HEK293 (cell line): Measurements from ENCODE around the gene USP33.
A peak's percentile ranks its signal among the peaks of the same experiment; 100 is the strongest.
"Not testable (repeated sequence)": the region's sequence is repeated elsewhere in the genome, so short reads cannot be mapped to it uniquely, and the experiment has no call there.

Source experiments
- CTCF ChIA-PET: fragments of 350-600 bp; formaldehyde crosslinking; extraction: SDS; loops from one replicate; lab custom pipeline; 2021; ENCODE audit warnings: antibody characterized with exemption; lab: Yijun Ruan, JAX
- POLR2A ChIA-PET: fragments of 300-600 bp; formaldehyde crosslinking; extraction: SDS; loops from one replicate; lab custom pipeline; 2020; ENCODE audit warnings: antibody characterized with exemption, inconsistent platforms; lab: Yijun Ruan, JAX
- H3K27ac ChIP-seq: fragments of 200-500 bp; sonication (Bioruptor generic); 2 replicates; pipeline ENCODE4 v1.5.1; 2014; ENCODE audit warnings: low read depth, low read length, control low read depth, inconsistent platforms; ENCODE audit errors: extremely low read depth
- H3K36me3 ChIP-seq, 2 experiments: fragments of 200-500 bp in 1 of 2; sonication (Bioruptor generic) in 1 of 2; 1 replicate in 1 of 2; 2 replicates in 1 of 2; pipeline ENCODE4 v1.5.1; 2014 to 2017; ENCODE audit warnings: inconsistent platforms in 2 of 2, low read length in 2 of 2; ENCODE audit not compliant: control insufficient read depth in 2 of 2, insufficient read depth in 1 of 2
- H3K4me1 ChIP-seq: fragments of 200-500 bp; sonication (Bioruptor generic); 2 replicates; pipeline ENCODE4 v1.5.1; 2014; ENCODE audit warnings: mild to moderate bottlenecking, low read length, inconsistent platforms; ENCODE audit not compliant: control insufficient read depth, insufficient read depth
- H3K4me3 ChIP-seq: 2 replicates; pipeline ENCODE4 v1.5.1; 2011; ENCODE audit warnings: low read depth, mild to moderate bottlenecking, control low read depth, low read length, moderate library complexity
- H3K9me3 ChIP-seq: fragments of 200-500 bp; sonication (Bioruptor generic); 2 replicates; pipeline ENCODE4 v1.5.1; 2014; ENCODE audit warnings: low read depth, low read length, inconsistent platforms; ENCODE audit not compliant: control insufficient read depth, insufficient read depth
- PRDM1 ChIP-seq: fragments of 450-650 bp; formaldehyde crosslinking; IDR thresholded peaks from 2 replicates; pipeline ENCODE4; 2016; ENCODE audit warnings: missing biosample characterization, missing genetic modification characterization
- SCRT2 ChIP-seq: fragments of 450-650 bp; formaldehyde crosslinking; IDR thresholded peaks from 2 replicates; pipeline ENCODE4 v1.5.1; 2016; ENCODE audit warnings: missing biosample characterization, missing genetic modification characterization
- ZBTB17 ChIP-seq: fragments of 450-650 bp; formaldehyde crosslinking; IDR thresholded peaks from 2 replicates; pipeline ENCODE4 v1.5.1; 2016; ENCODE audit warnings: missing biosample characterization, missing genetic modification characterization
- ZBTB6 ChIP-seq: fragments of 450-650 bp; formaldehyde crosslinking; IDR thresholded peaks from 2 replicates; pipeline ENCODE4 v1.5.1; 2017; ENCODE audit warnings: missing biosample characterization, missing genetic modification characterization
- ZNF121 ChIP-seq: fragments of 450-650 bp; formaldehyde crosslinking; IDR thresholded peaks from 2 replicates; pipeline ENCODE4 v1.5.1; 2016; ENCODE audit warnings: missing biosample characterization, missing genetic modification characterization
- ZNF18 ChIP-seq: fragments of 450-650 bp; formaldehyde crosslinking; IDR thresholded peaks from 2 replicates; pipeline ENCODE4 v1.5.1; 2016; ENCODE audit warnings: missing biosample characterization, missing genetic modification characterization
- ZNF362 ChIP-seq: fragments of 450-650 bp; formaldehyde crosslinking; IDR thresholded peaks from 2 replicates; pipeline ENCODE4 v1.5.1; 2016; ENCODE audit warnings: missing biosample characterization, missing genetic modification characterization
- ZNF404 ChIP-seq: fragments of 450-650 bp; formaldehyde crosslinking; IDR thresholded peaks from 2 replicates; pipeline ENCODE4 v1.5.1; 2017; ENCODE audit warnings: missing biosample characterization, missing genetic modification characterization
- ZNF510 ChIP-seq: fragments of 450-650 bp; formaldehyde crosslinking; IDR thresholded peaks from 2 replicates; pipeline ENCODE4 v1.5.1; 2018; ENCODE audit warnings: mild to moderate bottlenecking, missing genetic modification characterization, missing biosample characterization; ENCODE audit not compliant: insufficient replicate concordance
- ZNF585B ChIP-seq: fragments of 450-650 bp; formaldehyde crosslinking; IDR thresholded peaks from 2 replicates; pipeline ENCODE4 v1.5.1; 2016; ENCODE audit warnings: missing biosample characterization, missing genetic modification characterization
- ZSCAN30 ChIP-seq: fragments of 450-650 bp; IDR thresholded peaks from 2 replicates; pipeline ENCODE4 v1.5.1; 2018; ENCODE audit warnings: missing biosample characterization, mild to moderate bottlenecking, missing genetic modification characterization, moderate library complexity
- TF ChIP-seq, protein P1 (sequence below): fragments of 450-650 bp; formaldehyde crosslinking; IDR thresholded peaks from 2 replicates; pipeline ENCODE4 v1.5.1; 2017; ENCODE audit warnings: missing biosample characterization, missing genetic modification characterization
- TF ChIP-seq, protein P2 (sequence below): fragments of 450-650 bp; formaldehyde crosslinking; IDR thresholded peaks from 2 replicates; pipeline ENCODE4 v1.5.1; 2016; ENCODE audit warnings: missing biosample characterization, missing genetic modification characterization

The USP33 gene

GRCh38 chr1:77674807-77675206 lies 84.8 kb downstream of the USP33 start:
- POLR2A ChIA-PET: interaction anchor here (1.1 kb wide), 1 partner anchor 105 kb away, joined by 3 read pairs; the partner anchor contains the start of gene MIGA1
- H3K36me3 ChIP-seq, CTCF ChIA-PET: not testable (repeated sequence)
- TF ChIP-seq ZNF510: peak; percentile 37
- TF ChIP-seq ZNF18 (tag by site-specific recombination): peak; percentile 12; the same call in 1 of the 2 replicates
- TF ChIP-seq ZNF121 (tag by site-specific recombination): peak; percentile 67; the same call in 1 of the 2 replicates
- peak; percentile 59; the same call in 1 of the 2 replicates for TF ChIP-seq ZNF362 (tag by site-specific recombination)
- TF ChIP-seq, all 188 proteins: peak for 4; not testable (repeated sequence) for 184
- not testable (repeated sequence) for H3K9me3 ChIP-seq, H3K4me3 ChIP-seq, H3K27ac ChIP-seq
- peaks cover 33% of the 10 kb centered on the region for H3K4me1 ChIP-seq

- TF ChIP-seq, protein P1, sequence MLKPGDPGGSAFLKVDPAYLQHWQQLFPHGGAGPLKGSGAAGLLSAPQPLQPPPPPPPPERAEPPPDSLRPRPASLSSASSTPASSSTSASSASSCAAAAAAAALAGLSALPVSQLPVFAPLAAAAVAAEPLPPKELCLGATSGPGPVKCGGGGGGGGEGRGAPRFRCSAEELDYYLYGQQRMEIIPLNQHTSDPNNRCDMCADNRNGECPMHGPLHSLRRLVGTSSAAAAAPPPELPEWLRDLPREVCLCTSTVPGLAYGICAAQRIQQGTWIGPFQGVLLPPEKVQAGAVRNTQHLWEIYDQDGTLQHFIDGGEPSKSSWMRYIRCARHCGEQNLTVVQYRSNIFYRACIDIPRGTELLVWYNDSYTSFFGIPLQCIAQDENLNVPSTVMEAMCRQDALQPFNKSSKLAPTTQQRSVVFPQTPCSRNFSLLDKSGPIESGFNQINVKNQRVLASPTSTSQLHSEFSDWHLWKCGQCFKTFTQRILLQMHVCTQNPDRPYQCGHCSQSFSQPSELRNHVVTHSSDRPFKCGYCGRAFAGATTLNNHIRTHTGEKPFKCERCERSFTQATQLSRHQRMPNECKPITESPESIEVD (tag by site-specific recombination): peak; percentile 94
- TF ChIP-seq ZBTB17 (tag by site-specific recombination) (no peak), SCRT2 (tag by site-specific recombination) (no peak), ZNF585B (tag by site-specific recombination) (no peak), ZNF404 (no peak), ZSCAN30 (0 out of 2 replicates have a peak, but pooled peaks have one; percentile 35)
- TF ChIP-seq, protein P2, sequence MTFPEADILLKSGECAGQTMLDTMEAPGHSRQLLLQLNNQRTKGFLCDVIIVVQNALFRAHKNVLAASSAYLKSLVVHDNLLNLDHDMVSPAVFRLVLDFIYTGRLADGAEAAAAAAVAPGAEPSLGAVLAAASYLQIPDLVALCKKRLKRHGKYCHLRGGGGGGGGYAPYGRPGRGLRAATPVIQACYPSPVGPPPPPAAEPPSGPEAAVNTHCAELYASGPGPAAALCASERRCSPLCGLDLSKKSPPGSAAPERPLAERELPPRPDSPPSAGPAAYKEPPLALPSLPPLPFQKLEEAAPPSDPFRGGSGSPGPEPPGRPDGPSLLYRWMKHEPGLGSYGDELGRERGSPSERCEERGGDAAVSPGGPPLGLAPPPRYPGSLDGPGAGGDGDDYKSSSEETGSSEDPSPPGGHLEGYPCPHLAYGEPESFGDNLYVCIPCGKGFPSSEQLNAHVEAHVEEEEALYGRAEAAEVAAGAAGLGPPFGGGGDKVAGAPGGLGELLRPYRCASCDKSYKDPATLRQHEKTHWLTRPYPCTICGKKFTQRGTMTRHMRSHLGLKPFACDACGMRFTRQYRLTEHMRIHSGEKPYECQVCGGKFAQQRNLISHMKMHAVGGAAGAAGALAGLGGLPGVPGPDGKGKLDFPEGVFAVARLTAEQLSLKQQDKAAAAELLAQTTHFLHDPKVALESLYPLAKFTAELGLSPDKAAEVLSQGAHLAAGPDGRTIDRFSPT: no peak
- Histone ChIP-seq H3K27ac (no peak overlapping the region), H3K9me3 (no peaks in the 10 kb centered on the region), H3K4me3 (no peak overlapping the region), H3K4me1 (peaks cover 36% of the 10 kb centered on the region), H3K36me3 (no peaks in the 10 kb centered on the region)
- ChIA-PET POLR2A (interaction anchor here (0.7 to 1.7 kb wide), 3 partner anchors 9 to 106 kb away, joined by 3 to 6 read pairs (median 3); partner anchors contain the start of gene MIGA1), CTCF (interaction anchor here (1.5 kb wide), 1 partner anchor 9 kb away, joined by 6 read pairs; the partner anchor contains the start of gene ZZZ3)
Measured at GRCh38 chr1:77673716-77674355, 85.8 kb downstream of the USP33 start.

DNA sequence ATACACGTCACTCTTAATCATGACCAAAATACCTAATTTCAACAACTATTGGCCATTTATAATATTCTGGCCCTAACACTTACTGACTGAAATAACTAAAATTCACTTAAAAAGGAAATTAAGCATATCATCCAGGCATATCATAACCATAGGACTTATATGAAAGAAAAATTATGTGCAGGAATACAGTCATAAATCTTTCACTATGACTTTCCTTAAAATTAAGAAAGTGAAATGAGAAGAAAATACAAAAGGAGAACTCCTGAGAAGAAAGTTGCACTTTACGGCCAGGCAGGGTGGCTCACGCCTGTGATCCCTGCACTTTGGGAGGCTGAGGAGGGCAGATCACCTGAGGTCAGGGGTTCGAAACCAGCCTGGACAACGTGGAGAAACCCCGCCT lies 86.6 kb downstream of the USP33 start:
- no peak overlapping the region for H3K27ac ChIP-seq
- ChIA-PET CTCF (interaction anchor here (0.7 to 1.5 kb wide), 2 partner anchors 8 to 10 kb away, joined by 3 to 6 read pairs; partner anchors contain the start of gene ZZZ3), POLR2A (interaction anchor here (0.7 to 1.7 kb wide), 2 partner anchors 10 to 40 kb away, joined by 3 to 6 read pairs; no protein-coding TSS in a partner anchor)
- no peaks in the 10 kb centered on the region for H3K9me3 ChIP-seq
- H3K4me1 ChIP-seq: peaks cover 36% of the 10 kb centered on the region
- TF ChIP-seq PRDM1 (tag by site-specific recombination) (peak; percentile 95), ZBTB6 (tag by site-specific recombination) (no peak)
- TF ChIP-seq, protein P1 (tag by site-specific recombination): 0 out of 2 replicates have a peak, but pooled peaks have one; percentile 19
- no peak overlapping the region for H3K4me3 ChIP-seq
- no peaks in the 10 kb centered on the region for H3K36me3 ChIP-seq
